Transverse colon (tissue), 3 donors: ENCODE data around the gene GDF9.

ENCODE experiments used
- EP300 ChIP-seq: sonication (generic); formaldehyde crosslinking; IDR thresholded peaks from one replicate; pipeline ENCODE4 v1.6.1; 2017; ENCODE audit warnings: antibody characterized with exemption, low read depth
- TF ChIP-seq, protein P1 (sequence below), 5 experiments: fragments of 200-600 bp in 3 of 5; fragments of 450-650 bp in 2 of 5; sonication (generic) in 3 of 5; IDR thresholded peaks; 1 replicate in 2 of 5; 2 replicates in 3 of 5; pipeline ENCODE4 v1.5.1; 2016 to 2017; ENCODE audit warnings: antibody characterized with exemption in 5 of 5, inconsistent platforms in 3 of 5, mild to moderate bottlenecking in 2 of 5, moderate library complexity in 1 of 5

DNA sequence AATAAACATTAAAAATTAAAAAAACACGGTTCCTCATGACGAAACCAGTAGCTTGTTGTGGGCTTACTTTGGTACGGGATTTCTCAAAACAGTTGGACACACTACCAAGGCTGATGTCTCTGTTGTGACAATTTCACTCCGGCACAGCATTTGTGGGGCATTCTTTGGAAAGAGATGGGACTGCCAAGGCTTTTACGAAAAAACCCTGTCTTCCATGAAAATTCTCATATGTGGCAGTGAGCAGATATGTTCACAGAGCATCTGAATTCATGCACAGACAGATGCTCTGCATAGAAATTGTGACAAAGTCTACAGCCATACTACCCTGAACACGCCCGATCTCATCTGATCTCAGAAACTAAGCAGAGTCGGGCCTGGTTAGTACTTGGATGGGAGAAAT lies 18.0 kb downstream of the GDF9 start:
- TF ChIP-seq, protein P1, sequence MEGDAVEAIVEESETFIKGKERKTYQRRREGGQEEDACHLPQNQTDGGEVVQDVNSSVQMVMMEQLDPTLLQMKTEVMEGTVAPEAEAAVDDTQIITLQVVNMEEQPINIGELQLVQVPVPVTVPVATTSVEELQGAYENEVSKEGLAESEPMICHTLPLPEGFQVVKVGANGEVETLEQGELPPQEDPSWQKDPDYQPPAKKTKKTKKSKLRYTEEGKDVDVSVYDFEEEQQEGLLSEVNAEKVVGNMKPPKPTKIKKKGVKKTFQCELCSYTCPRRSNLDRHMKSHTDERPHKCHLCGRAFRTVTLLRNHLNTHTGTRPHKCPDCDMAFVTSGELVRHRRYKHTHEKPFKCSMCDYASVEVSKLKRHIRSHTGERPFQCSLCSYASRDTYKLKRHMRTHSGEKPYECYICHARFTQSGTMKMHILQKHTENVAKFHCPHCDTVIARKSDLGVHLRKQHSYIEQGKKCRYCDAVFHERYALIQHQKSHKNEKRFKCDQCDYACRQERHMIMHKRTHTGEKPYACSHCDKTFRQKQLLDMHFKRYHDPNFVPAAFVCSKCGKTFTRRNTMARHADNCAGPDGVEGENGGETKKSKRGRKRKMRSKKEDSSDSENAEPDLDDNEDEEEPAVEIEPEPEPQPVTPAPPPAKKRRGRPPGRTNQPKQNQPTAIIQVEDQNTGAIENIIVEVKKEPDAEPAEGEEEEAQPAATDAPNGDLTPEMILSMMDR (IDR thresholded peaks at IDR 0.05), result no peak
- no peak for TF ChIP-seq EP300
